RCC 7860 (cell line): ENCODE measurements around the gene TBC1D32.
"Not testable (repeated sequence)": the region's sequence is repeated elsewhere in the genome, so short reads cannot be mapped to it uniquely, and the experiment has no call there.

ENCODE experiments used
- DNase-seq: peaks from one replicate; pipeline ENCODE4 v3.0.0-alpha.2; 2015; ENCODE audit warnings: low spot score
- FAIRE-seq: peaks from 2 replicates; lab custom pipeline; 2012; peaks lifted over from hg19 to GRCh38; lab: Jason Lieb, UNC

Gene TBC1D32

DNA sequence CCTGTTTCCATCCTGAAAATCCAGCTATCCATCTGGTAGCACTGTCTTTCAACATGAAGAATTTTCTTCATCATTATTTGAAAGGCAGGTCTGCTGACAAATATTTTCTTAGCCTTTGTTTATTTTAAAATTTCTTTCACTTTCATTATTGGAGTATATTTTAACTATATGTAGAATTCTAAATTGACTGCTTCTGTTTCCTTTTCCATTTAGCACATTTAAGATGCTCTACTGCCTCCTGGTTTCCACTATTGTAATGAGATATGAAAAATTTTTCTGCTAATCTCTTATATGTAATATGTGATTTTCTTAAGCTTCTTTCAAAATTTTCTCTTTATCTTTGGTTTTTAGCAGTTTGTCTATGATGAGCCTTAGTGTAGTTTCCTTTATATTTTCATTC is 97.3 kb downstream of the TBC1D32 start:
- no peak for DNase-seq

DNA sequence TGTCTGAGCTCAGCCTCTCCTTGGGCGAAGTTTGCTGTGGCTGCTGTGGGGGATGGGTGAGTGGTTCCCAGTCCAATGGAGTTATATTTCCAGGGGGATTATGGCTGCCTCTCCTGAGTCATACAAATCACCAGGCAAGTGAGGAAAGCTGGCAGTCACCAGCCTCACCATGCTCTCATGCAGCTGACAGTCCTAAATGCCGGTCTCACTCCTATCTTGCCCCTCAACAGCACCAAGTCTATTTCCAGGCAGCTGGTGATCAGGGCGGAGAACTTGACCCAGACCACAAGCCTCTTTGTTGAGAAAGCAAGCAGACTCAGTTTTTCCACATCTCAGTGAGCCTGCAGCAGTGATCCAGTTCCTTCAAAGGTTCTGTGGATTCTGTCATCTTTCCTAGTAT is 98.9 kb downstream of the TBC1D32 start:
- DNase-seq = no peak
- no peak for FAIRE-seq

More for the DNA sequence above, 97.3 kb downstream of the TBC1D32 start:
- no peak for FAIRE-seq

DNA sequence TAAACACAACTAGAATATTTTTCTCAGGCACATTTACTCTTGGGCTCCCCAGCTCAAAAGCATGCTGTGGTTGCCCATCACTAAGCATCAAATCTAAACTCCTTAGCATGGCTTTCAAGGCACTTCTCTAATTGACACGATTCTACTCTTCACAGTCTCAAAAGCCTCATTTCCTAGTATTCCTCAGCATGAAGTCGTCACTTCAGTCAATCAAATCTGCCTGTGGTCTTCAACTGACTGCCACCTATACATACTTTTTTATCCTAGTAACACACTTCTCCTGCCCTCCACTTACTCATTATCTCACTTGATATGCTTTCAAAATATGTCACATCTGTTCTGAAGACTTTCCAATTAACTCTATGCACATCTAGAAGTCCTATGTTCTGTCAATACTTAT is 110.3 kb downstream of the TBC1D32 start:
- FAIRE-seq (no peak), DNase-seq (no peak)

DNA sequence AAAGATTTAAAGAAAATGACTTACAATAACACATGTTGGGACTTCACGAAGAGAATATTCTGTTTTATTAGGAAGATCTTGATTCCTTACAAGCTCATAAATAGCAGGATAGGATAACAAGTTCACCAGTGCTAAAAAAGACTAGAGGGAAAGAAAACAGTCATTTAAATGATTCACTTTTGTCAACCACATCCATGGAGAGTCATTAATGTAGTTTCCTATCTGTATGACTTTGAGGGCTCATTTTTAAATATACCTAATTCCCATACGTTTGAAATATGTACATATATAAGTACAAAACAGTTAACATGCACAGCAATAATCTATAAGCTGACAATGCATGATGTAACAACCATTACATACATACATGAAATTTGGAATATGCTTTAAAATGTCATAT is 111.1 kb downstream of the TBC1D32 start:
- DNase-seq (no peak), FAIRE-seq (no peak)

DNA sequence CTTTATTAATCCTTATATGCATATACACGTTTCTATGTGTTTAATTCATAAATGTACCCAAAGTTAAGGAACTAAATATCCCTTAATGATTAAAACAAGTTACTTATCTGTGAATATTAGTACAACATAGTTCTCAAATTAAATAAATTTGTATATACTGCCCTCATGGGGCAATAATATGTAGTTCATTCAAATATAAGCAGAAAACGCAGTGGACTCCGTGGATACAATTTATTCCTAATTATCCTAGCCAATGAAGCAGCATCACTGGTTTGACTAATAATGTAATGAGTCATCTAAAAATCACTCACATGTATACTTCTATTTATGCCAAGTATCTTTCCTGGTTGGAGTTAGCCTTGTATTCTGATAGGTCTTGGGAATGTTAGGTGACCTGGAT is 111.6 kb downstream of the TBC1D32 start:
- no peak for DNase-seq
- no peak for FAIRE-seq

DNA sequence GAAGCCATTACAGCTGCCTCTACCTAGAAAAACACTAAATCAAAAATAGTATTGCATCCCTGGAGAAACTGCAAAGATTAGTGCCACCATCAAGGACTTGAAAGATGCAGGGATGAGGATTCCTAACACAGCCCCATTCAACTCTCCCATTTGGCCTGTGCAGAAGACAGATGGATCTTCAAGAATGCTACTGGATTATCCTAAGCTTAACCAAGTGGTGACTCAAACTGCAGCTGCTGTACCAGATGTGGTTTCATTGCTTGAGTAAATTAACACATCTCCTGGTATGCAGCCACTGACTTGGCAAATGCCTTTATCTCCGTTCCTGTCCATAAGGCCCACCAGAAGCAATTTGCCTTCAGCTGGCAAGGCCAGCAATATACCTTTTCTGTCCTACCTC is 117.4 kb downstream of the TBC1D32 start:
- DNase-seq (no peak), FAIRE-seq (no peak)

DNA sequence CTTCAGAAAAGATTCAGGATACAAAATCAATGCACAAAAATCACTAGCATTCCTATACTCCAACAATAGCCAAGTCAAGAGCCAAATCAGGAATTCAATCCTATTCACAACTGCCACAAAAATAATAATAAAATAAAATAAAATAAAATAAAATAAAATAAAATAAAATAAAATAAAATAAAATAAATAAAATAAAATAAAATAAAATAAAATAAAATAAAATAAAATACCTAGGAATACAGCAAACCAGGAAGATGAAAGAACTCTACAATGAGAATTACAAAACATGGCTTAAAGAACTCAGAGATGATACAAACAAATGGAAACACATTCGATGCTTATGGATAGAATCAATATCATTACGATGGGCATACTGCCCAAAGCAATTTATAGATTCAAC is 120.9 kb downstream of the TBC1D32 start:
- DNase-seq, FAIRE-seq: not testable (repeated sequence)

DNA sequence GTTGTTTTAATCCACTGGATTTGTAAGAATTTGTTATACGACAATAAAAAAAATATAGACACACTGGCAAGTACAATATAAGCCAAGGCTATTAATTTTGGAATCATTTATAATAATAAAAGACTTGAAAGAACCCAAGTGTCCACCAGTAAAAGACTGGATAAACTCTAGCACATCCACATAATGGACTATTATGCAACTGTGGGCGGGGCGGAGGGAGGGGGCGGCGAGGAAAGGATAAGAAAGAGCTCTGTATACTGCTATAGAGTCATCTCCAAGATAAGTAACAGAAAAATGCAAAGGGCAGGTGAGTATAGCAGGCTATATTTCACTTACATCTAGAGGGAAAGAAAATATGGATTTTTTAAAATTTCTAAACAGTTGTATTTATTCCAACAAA is 123.3 kb downstream of the TBC1D32 start:
- FAIRE-seq = no peak
- DNase-seq = no peak

DNA sequence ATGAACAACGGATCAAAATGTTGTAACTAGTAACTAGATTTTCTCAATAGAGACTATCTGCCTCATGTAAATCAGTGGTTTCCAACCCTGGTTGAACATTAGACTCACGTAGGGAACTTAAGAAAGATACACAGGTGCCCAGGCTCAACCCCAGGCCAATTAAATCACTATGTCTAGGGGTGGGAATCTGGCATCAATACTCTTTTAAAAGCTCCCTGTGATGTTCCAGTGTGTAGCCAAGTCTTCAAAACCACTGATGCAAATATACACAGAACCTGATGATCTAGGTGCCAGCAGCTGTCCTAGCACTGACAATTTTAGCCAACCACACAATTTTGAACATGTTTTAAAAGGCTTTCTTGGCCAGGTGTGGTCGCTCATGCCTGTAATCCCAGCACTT is 128.7 kb downstream of the TBC1D32 start:
- FAIRE-seq = no peak
- no peak for DNase-seq

DNA sequence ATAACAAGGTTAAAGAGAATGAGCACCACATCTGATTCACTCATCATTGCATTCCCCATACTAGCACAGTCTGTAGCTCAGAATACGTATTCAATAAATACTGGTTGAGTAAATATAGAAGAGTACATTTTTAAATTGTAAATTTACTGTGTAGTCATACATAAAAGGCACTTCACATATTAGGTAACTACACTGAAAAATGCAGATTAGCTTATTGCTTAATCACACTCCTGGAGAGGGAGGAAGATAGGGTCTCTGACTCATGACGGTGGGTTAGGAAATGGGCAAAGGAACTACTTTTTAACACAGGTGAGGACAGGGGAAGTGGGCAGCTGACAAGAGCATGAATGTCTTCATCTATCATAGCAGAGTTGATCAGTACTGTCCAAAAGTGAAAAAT is 133.2 kb downstream of the TBC1D32 start:
- DNase-seq (no peak), FAIRE-seq (no peak)

DNA sequence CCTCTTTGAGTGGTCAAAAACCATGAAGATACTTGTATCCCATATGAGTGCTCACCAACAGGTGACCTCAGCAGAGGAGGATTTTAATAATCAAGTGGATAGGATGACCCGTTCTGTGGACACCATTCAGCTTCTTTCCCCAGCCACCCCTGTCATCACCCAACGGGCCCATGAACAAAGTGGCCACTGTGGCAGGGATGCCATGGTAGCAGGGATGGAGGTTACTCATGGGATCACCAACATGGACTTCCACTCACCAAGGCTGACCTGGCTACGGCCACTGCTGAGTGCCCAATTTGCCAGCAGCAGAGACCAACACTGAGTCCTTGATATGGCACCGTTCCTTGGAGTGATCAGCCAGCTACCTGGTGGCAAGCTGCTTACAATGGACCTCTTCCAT is 138.2 kb downstream of the TBC1D32 start:
- not testable (repeated sequence) for FAIRE-seq, DNase-seq

DNA sequence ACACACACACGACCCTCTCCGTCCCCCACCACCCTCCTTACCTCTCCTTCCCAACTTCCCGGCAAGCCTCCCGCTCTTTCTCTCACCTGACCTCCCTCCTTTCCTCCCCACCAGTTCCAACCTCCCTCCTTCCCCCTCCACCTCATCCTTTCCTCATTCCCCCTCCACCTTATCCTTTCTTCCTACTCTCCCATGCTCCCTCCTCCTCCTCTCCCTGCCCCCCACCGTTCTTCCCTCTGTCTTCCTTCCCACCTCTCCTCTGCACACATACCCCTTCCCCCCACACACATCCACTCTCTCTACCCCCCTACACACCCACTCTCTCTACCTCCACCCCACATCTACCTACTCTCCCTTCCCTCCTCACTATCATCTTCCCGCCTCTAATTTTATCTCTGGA is 144.2 kb downstream of the TBC1D32 start:
- DNase-seq (no peak), FAIRE-seq (no peak)

DNA sequence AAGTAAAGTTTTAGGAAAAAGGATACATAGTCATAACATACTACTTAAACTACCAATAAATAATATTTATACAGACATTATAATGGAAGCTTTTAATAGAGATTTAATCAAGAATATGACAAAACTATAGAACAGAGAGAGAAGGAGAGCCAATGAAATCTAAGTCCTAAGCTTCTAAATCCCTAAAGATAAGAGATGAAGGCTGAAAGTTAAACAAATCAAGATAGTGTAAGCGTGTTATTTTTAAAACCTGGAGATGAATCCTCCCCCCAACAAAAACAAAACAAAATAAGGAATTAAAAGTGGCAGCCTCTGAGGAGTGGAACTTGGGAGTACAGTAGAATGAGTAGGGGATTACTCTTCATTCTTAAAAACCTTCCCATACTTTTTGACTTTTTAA is 145.9 kb downstream of the TBC1D32 start:
- no peak for DNase-seq
- FAIRE-seq = no peak

DNA sequence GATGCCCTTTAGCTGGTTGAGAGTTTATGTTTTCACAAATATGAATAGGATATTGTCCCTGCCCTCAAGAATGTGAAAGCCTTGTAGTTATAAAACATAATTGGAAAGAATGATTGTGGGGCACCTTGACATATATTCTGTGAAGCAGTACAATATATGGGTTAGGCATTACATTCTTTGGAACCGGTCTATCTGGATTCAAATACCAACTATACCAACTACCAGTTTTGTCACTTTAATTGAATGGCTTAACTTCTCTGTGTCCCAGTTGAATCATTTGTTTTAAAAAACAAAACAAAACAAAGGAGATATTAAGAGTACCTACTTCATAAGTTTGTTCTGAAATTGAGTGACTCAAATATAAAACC is 146.5 kb downstream of the TBC1D32 start:
- FAIRE-seq (no peak), DNase-seq (no peak)

DNA sequence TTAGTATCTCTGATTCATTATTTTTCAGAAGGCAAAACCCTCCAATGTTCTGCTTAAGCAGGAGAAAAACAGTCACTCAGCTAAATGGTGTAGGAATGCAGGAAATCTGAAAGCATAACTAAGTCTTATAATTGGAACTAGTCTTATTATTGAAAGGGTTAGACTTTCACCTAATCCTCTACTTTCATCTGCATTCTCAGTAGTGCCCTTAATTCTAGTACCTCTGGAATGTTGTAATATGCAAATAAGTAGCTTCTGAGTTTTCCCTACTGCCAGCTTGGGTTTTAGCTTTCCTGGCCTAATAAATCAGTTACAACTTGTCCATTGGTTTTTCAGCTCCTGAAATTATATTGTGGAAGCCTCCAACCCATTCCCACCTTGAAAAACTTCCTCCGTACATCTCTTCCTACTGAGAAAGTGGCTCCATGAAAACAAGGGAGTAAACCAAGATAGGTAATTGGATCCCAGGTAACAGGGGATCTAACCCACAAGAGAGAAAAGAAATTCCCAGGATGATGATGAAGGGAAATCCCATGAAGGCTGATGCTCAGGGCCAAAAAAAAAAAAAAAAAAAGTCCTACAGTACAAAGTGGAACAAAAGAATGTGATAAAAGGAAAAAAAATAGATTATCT is 147.0 kb downstream of the TBC1D32 start:
- DNase-seq (no peak), FAIRE-seq (no peak)

DNA sequence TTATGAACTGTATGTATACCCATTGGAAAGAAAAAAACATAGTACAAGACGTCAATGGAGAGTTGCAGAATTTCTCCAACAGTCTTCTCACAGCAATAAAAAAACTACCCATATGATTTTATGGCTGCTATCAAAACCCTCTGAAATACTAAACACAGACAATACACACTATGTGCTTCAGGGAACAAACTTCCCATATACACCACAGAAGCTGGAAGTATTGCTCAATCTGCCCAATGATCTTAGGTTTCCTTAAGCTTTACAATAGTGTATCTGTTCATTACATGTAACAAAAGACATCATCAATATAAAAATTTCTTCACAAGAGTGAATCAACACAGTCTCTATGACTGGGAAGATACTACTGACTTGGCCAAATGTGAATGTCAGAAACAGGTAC is 150.5 kb downstream of the TBC1D32 start:
- FAIRE-seq (no peak), DNase-seq (no peak)

DNA sequence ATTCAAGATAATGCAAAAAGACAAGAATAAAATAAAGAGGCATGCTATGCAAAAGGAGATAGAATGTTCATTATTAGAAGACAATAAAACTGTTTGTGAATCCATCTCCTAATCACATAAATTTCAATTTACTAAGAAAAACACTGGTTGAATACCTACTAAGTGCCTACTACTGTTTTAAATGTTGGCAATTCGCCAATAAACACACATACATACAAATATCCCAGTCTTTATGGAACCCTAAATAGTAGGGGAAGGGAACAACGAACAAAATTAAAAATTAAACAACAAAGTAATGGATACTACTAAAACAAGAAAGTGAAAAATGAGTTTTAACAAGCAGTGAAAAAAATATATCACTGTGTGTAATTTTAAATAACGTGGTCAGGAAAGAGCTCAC is 158.5 kb downstream of the TBC1D32 start:
- FAIRE-seq (no peak), DNase-seq (no peak)

DNA sequence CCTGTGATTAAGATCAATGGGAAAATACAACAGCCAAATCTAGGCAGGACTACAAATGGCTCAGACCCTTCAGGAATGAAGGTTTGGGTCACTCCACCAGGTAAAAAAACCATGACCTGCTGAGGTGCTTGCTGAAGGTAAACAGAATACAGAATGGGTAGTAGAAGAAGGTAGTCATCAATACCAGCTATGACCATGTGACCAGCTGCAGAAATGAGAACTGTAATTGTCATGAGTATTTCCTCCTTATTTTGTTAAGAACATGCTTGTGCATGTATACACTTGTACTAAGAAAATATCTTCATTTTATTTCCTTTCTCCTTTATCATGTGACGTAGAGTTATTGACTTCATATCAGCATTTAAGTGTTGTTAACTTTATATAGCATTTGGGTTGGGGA is 161.8 kb downstream of the TBC1D32 start:
- not testable (repeated sequence) for DNase-seq, FAIRE-seq

DNA sequence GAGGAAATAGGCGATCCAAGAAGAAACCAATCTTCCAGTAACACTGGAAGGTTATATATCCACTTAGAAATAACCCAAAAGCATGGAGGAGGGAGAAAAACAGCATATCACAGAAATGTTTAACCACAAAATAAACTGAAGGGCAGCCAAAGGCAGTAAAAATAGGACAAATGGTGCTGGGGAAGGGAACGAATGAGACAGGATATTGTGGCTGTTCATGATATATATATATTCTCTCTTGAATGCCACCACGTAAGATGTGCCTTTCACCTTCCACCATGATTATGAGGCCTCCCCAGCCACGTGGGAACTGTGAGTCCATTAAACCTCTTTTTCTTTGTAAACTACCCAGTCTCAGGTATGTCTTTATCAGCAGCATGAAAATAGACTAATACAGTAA is 162.4 kb downstream of the TBC1D32 start:
- DNase-seq = no peak
- no peak for FAIRE-seq

DNA sequence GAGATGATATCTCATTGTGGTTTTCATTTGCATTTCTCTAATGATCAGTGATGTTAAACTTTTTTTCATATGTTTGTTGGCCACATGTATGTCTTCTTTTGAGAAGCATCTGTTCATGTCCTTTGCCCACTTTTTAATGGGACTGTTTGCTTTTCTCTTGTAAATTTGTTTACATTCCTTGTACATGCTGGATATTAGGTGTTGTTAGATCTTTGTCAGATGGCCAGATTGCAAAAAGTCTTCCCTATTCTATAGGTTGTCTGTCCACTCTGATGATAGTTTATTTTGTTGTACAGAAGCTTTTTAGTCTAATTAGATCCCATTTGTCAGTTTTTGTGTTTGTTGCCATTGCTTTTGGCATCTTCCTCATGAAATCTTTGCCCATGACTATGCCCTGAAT is 172.4 kb downstream of the TBC1D32 start:
- DNase-seq (no peak), FAIRE-seq (no peak)

DNA sequence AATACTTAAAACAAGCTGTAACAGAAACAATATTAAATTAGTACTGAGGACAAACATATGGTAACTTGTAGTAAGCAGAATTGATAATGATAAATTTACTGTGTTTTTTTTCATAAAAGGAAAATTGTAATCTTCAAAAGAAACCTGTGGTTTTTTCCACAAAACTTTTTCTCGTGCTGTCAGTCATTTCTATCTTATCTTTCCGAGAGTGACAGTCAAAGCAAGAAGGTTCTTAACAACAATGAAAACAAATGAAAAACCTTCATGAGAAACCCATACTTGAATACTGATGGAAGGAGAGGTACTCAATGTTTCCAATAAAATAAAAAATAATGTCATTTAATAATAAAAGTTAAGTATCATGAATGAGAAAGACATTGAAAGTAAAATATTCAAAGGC is 174.0 kb downstream of the TBC1D32 start:
- no peak for FAIRE-seq
- no peak for DNase-seq

DNA sequence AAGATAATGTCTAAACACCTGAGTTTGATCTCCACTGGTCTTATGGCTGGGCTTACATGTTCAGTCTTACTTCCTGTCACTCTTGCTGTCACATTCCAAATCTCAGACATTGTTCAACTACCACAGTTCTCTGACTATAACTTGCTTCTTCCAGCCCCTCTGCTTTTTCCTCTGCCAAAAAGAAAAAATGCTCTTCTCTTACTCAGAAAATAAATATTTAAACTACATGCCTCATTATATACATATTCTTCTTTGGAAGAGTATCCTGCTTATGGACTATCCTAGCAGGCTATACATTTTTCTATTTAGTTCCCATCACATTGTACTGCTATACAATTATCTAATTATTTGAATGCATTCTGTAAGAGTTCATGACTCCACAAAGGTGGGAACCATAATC is 175.4 kb downstream of the TBC1D32 start:
- DNase-seq = no peak
- FAIRE-seq = no peak

DNA sequence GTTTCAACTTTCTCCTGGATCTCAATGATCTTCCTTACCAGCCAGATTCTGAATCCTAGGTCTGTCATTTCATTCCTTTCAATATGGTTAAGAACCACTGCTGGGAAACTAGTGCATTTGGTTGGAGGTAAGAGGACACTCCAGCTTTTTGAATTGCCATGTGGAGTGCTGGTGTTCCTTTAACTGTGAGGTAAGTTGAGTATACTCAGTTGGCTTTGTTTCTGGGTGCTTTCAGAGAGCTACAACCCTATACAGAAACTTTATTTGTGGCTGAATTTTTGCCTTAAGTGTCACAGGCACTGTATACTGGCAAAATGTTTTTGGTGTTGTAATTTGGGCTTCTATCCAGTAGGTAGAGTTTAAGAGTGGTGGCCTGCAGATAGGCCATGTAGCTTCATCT is 175.8 kb downstream of the TBC1D32 start:
- FAIRE-seq (no peak), DNase-seq (no peak)

DNA sequence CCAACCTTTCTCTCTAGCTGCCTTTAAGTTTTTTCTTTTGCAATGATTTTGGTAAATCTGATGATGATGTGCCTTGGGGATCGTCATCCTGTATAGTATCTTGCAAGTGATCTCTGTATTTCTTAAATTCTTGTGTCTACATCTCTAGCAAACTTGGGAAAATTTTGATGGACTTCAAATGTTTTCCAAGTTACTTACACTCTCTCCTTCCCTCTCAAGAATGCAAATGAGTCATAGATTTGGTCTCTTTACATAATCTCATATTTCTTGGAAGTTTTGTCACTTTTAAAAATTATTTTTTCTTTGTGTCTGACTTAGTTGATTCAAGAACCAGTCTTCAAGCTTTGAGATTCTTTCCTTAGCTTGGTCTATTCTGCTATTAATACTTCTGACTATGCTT is 176.4 kb downstream of the TBC1D32 start:
- DNase-seq (no peak), FAIRE-seq (no peak)
